HG03558 (cell line): ENCODE data around the gene CANT1.
"Not testable (repeated sequence)": the region's sequence is repeated elsewhere in the genome, so short reads cannot be mapped to it uniquely, and the experiment has no call there.

Source experiments
- ATAC-seq: cut with Tn5 transposase; IDR thresholded peaks from one replicate; pipeline ENCODE4 v1.9.1; 2021; ENCODE audit warnings: moderate number of reproducible peaks; ENCODE audit not compliant: unreplicated experiment; ENCODE audit errors: extremely low read depth

Gene CANT1

DNA sequence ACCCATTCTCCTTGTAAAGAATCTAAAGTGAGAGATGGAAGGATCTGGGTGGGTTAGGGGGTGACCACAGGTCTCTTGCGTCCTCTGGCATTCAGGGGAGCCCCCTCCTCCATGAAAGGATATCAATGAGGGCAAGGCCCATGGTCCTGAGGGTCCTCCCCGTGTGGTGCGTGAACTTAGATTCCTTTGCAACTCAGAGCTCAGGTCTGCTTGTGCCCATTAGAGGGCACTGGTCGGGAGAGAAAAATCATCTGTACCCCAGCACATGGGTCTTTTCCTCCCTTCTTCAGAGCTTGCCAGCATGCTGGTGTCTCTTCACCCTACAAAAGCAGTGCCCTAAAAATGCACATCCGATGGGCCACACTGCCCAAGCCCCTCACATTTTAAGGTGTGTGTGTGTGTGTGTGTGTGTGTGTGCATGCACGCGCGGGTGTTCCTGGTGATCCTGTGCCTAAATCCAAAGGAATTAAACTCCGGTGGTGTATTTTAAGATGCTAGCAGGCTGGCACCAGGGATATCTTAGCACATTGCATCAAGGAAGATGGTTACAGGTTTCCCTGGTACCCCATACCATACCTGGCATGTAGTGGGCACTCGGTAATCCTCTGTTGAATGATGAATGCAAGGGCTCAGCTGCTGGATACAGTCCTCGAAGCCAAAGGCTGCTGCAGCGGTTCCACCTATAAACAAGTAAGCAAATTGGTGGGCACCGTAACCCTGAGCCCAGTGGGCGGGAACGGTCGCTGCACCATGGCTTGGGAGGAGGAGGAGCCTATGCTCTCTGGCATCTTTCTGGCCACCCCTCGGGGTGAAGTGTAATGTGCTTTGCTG, 19.1 kb upstream of the CANT1 start:
- ATAC-seq: no peak

DNA sequence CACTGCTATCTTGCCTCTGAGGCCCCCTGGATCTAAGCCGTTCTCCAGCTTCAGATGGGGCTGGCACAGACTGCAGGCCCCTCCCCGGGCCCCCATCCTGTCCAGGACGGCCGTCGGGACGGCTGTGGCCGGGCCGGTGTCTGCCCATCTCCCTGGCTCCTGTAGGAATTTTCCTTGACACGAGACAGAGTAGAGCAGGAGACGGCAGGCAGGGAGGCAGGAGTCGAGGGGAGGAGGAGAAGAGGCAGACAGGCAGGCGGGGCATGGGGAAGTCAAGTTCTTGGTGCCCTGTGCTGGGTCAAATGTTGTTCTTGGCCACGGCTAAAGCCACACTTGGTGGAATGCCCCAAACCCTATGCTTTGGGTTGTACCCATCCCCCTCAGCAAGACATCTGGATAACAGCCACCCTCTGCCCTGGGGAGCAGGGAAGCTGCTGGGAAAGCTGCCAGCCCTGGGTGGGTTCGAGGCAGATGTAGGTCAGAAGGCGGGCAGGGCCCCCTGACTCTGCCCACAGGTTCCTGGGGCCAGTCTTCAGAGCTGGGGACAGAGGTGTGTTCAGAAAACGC, 18.4 kb upstream of the CANT1 start:
- ATAC-seq: no peak

DNA sequence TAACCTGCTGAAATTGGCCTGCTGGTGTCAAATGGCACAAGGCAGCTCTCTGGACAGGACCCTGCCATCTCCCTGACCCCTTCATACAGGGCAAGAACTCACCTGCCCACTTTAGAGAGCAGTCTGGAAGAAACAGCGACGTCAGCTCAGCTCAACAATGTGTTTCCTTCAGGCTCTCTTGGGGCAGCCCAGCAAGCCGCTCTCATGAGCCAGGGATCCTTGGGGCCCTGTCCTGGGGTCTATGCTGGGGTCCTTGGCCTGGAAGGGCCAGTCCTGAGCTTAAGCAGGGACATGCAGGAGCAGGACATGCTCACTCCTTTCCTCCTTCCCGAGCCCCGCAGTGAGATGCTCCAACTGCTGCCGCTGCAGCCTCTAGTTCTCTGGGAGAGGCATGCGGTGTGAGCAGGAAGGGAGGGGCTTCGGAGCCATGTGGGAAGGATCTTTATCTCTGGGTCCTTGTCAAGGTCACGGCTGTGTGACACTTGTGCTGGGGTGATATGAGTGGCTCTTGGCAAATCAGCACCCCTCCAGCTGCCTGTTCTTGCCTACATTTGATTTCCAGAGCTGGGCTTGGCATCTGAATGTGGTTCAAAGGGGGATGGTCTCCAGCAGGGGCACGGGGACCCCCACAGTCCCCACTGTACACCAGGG, 17.8 kb upstream of the CANT1 start:
- ATAC-seq: no peak

DNA sequence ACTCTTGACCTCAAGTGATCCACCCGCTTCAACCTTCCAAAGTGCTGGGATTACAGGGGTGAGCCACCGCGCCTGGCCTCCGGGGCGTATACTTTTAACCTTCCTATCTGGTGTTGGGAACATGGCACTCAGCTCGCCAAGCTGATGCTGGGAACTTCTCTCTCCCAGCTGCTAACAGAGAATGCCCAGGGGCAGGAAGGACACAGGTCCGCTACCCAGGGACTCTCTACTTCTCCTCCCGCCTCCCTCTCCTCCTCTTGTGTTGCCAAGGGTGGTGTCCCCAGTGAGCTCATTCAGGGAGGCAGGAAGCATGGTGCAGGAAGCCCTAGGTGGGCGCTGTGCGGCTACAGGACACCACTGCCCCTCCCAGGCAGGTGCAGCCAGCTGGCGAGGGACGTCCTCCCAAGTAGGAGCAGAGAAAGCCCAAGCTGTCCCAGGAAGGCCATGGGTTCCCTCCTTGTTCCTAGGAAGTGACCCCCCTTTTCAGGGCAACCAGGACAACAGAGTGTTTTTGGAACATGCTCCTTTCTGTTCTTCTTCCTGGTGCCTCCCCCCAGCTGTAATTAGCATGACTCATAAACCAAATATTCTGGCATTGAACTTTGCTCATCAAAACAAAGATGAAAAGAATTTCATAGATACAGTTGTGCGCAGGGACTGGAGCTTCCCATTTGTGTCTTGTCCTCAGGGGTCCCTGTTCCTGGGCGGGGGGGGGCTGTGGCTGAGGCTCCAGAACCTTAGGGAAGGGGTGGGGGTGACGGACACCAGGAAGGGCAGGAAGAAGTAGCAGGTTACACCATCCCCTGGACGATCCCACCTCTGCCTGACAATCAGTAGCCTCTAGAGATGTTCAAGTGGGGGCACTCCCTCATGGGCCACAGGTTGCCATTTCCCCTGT, 17.1 kb upstream of the CANT1 start:
- no peak for ATAC-seq

DNA sequence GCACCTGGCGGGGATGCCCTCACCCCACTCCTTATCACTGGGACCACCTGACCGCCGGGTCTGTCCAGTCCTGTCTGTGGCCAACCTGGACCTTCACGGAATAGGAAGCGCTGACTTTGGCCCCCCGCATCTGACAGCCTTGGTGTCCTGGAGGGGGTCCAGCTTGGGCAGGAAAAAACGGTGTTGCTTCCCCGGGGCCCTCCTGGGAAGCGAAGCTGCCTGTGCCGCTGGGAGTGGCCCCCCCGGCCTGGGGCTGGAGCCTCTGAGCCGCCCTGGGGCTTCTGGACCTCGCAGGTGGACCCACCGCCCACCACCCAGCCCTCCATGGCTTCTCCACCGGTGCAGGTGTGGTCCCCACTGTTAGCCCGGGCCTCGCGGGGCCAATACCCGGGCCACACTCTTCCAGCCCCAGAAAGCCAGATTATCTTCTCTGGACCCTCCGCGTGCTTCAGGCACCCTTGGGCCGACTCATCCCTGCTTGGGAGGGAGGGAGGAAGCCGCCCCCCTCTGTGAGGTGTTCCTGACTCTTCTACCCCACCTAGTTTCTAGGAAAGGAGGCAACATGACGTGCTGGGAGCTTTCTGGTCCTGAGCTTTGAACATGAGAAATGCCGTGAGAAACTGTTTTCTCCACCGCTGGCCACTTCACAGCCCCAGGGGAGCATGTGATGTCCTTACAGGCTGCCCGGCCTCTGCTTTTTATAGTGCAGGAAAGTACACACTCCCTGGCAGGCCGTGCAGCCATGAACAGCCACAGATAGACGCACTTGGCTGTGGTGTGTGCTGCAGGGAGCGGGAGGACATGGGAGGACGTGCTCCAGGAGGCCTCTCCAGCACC, 15.6 kb upstream of the CANT1 start:
- ATAC-seq: no peak

DNA sequence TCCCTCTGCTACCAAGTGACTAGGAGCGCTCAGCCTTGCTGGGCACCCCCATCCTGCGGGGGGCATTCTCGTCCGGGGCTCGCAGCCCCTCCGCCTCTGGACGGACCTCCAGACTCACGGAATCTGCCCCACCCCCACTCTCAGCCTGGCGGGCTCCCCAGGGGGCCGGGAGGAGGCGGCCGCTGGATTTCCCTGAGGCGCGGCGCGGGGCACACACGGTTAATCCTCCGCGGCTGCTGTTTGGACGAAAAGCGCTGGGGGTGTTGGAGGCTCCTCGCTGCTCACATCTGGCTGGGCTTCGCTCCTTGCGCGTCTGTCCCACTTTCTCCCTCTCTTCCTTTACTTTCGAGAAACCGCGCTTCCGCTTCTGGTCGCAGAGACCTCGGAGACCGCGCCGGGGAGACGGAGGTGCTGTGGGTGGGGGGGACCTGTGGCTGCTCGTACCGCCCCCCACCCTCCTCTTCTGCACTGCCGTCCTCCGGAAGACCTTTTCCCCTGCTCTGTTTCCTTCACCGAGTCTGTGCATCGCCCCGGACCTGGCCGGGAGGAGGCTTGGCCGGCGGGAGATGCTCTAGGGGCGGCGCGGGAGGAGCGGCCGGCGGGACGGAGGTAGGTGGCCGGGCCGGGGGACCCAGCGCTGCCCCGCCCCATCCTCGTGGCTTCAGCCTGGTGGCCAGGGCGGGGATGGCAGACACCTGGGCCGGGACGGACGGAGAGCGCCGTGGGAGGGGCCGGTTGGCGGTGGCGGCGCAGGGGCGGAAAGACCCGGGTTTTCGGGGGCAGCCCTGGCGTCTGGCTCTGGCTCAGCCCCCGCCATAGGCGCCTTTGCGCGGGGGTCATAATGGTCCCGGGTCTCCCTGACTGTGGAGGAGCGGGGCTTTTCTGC, 14.6 kb upstream of the CANT1 start, which contains the start of gene C1QTNF1:
C1QTNF1 (plus strand) TSS at position 284 of the 886 bp plus-strand sequence. CDS start 19,800 bp downstream, outside the sequence.
- ATAC-seq: no peak

DNA sequence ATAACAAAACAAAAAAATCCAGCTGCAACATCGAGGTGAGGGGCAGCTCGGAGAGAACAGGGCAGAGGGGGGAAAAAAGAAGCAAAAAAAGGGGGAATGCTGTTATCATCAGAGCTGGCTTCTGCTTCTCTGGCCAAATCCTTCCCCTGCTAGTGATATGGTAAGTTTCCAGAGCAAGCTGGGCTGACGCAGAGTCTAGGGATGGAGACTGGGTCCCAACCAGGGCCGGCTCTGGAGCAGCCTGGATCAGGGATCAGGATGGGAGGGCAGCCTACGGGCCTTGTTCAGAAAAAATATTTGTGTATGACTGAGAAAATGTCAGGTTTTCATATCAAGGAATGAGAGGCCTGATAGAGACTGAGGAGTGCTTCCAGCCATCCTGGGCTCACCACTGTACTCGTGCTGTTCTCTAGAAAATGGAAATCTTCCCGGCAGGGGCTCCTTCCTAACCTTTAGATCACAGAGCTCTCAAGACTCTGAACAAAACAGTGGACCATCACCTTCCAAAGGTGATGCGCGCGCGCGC, 13.7 kb upstream of the CANT1 start:
- no peak for ATAC-seq

DNA sequence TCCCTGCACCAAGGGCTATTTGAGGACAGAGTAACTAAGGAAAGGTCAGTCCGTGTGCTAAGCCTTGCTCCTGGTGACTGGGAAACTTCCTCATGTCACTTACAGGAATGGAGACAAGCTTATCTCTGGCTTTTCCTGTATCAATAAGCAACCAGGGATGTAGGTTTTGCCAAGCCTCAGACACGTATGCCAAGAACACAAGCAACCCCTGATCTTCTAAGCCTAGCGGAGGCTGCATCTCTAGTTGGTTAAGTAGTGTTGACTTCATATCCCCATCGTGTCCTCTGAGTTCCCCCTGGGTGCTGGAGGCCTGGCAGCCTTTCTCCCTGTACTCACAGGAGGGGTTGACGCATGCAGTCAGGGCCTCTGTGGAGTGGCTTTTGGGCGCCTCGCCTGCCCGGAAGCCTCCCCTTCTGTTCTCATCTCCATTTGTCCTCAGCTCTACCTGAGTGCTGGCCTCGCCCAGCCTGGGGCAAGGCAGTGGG, 13.0 kb upstream of the CANT1 start:
- ATAC-seq: no peak

DNA sequence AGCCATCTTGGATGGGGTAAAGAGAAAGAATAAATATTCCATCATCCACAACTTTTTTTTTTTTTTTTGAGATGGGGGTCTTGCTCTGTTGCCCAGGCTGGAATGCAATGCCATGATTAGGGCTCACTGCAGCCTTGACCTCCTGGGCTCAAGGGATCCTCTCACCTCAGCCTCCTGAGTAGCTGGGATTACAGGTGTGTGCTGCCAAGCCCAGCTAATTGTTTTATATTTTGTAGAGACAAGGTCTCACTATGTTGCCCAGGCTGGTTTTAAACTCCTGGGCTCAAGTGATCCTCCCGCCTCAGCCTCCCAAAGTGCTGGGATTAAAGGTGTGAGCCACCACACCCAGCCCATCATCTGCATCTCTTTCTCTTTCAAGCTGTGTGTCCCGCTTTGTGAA, 12.4 kb upstream of the CANT1 start:
- not testable (repeated sequence) for ATAC-seq

DNA sequence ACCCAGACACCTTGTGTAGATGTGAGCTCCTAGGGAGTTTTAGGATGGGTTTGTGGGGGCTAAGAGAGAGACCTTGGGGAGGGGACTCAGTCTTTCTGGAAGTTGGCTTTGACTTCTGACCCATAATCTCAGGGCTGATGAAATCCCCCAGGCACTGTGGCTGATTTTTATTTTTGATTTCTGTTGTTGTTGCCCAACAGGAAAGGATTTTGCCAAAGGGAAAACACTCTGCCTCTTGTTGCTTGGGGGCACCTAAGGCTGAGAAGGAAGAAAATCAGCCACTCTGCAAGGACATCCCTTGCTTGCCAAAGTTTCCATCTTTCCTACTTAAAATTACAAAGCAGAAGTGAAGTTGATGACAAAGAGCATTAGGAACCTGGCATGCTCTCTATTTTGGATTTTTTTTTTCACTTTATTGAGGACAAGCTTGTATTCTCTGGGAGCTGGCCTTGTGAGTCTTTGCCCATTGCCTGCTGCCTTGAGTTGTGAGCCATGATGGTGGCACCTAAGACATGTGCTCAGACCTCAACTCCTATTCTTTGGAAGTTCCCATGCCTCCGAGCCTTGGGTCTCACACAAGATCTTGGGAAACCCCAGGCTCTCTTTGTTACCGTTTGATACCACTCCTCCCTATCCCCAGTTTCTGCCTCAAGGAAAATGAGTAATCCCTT, 11.2 kb upstream of the CANT1 start:
- no peak for ATAC-seq

DNA sequence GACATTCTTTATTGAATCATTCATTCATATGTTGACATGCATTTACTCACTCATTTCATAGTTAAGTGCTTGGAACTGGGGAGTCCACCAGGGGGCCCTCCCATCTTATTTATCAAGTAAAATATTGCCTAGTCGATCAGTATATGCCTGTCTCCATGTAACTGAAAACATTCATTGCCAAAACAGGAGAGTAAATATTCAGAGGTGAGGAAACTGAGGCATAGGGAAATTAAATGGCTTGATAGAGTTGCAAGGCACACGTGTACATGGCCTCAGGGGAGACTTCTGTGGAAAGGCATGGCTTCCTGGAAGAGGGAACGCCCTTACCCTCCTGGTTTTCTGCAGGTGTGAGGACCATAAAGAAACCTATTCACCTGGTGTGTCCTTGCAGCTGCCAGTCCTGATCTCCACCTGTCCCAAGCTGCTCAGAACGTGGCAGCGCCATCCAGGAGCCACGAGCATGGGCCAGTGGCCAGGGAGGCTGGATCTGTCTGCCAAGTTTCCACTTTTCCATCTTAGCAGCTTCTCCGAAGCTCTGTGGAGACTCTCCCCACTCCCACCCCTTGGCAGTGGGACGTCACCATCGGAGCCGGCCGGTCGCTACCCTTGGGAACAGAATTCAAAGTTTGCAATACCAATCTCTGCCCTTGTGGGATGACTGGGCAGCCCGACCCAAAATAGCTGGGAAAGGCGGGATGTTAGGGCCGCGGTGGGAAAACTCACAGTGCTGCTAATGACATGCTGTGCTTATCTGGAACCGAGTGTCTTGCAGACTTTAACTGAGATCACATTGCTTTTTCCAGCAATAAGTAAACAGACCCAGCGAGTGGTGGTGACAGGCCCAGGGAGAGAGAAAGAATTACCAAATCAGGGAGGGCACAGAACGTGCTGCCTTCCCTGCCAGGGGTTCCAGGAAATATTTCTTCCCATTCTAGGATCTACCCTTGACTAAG, 10.3 kb upstream of the CANT1 start:
- no peak for ATAC-seq

DNA sequence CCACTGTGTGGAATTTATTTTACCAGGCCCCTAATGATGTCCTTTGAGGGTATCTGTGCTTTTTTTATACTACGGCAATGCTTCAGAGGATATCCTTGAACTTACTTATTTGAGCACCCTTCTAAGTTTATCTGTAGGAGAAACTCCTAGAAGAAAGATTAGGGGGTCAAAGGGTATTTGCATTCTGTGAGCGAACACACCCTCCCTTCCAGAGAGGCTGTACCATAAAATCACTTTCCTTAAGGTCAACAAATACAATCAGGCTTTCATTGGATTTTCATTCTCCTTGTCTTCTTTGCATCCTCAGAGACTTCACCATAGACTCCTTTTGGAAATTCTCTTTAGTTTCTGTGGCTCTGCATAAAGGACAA, 9.7 kb upstream of the CANT1 start:
- ATAC-seq: no peak

DNA sequence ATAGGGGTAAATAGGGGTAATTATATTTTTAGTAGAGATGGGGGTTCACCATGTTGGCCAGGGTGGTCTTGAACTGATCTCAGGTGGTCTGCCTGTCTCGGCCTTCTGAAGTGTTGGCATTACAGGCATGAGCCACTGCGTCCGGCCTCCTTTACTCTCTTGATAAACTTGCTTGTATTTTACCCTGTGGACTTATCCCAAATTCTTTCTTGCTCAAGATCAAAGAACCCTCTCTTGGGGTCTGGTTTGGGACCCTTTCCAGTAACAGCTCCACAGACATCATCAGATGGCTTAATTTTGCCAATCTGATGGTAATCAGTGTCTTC, 8.8 kb upstream of the CANT1 start:
- ATAC-seq: no peak

DNA sequence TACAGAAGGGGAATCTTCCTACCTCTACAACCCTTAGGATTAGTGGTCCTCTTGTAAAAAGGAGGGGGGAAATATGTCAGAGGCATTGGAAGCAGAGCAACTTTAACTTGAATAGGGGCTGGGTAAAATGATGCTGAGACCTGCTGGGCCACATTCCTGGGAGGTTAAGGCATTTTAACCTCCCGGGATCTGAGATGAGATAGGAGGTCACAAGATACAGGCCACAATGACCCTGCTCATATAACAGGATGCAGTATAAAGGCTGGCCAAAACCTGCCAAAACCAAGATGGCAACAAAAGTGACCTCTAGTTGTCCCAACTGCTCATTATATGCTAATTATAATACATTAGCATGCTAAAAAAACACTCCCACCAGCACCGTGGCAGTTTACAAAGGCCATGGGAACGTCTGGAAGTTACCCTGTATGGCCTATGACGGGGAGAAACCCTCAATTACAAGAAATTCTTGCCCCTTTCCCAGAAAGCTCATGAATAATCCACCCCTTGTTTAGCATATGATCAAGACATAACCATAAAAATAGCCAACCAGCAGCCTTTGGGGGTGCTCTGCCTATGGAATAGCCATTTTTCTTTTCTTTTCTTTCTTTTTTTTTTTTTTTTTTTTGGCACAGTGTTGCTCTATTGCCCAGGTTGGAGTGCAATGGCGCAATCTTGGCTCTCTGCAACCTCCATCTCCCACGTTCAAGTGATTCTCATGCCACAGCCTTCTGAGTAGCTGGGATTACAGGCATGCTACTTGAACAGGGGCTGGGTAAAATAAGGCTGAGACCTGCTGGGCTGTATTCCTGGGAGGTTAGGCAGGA, 8.2 kb upstream of the CANT1 start:
- ATAC-seq: no peak

DNA sequence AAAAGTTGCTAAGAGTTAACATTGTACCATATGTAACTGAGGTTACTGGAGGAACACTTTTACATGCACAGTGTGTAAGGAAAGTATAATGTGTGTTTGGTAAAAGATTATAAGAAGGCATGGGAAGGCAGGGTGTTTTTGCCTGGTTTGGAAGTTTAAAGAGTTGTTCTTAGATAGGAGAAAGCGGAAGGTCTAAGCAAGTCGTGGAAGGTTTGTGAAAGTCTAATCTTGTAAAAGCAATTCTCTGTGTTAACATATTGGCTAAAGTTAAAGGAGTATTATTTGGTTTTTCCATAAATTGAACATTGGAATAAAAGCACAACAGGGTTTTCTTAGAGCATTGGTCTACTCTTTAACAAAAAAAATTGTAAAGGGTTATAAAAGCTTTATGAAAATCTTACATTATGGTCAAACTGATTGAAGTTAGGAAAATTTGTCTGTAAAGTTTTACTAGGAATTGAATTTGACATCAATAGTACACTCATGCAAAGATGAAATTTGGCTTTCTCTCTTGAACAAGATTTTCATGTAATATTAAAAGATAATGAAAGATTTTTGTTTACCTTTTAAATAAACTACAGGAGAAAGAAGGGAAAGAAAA, 4.7 kb upstream of the CANT1 start:
- ATAC-seq: no peak
